ENCODE measurements around the gene DDX59. TPM values are rescaled to one million over a fixed set of nuclear protein-coding genes. Genes with fewer than 3 reads are reported as not detected.
A peak's percentile ranks its signal among the peaks of the same experiment; 100 is the strongest.

Gene DDX59
- polyA plus RNA-seq, 3 donors = 14.3 to 18.6 (median 14.9) TPM

DNA sequence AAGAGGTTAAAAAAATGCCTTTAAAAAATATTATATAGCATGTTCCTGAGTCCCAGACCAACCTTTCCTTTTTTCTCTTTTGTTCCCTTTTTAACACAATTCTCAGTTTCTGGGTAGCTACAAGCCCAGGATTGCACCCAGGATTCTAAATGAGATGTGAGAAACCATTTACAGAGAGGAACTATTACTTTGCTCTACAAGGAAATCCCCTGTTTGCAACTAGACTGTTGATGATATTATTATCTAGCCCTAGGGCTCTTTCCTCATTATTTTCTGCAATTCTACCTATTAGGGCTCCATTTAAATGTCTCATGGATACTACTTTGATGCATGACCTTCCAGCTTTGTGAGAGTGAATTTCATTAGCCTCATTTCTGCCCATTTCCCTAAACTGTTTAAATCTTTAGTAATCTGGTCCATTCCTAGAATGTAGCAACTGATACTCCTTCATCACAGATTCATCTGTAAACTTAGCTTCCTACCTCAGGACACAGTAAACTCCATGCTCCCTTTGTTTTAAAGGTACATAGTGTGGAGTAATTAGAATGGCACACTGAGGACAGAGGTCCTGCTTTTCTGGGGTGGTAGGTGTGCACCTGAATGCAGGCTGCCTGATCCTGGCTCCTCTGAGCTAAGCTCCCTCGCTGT lies 42.0 kb downstream of the DDX59 start:
- WGBS (ENCODE audit: insufficient coverage) = no CpG with 5 or more reads among the region's 1 CpG
- peak; percentile 54 to 81 (median 63) for DNase-seq
- Mint-ChIP-seq H3K27ac (peak overlapping the region; percentile 73 to 99 (median 96)), H3K36me3 (no peaks in the 10 kb centered on the region), H3K27me3 (ENCODE audit: low read depth in 3 of 3) (peaks cover 0 to 5% (median 4%) of the 10 kb centered on the region in 3 donors), H3K9me3 (peaks cover 0 to 3% (median 0%) of the 10 kb centered on the region in 7 donors), H3K4me3 (peak overlapping the region; percentile 61 to 68), H3K4me1 (peaks cover 30% of the 10 kb centered on the region)
- H2AFZ ChIP-seq (ENCODE audit: insufficient read depth, low read depth, low read length, poor library complexity, severe bottlenecking) = no peak overlapping the region
- H3K36me3 ChIP-seq (replicated peaks in 1 of 2; ENCODE audit: control insufficient read depth in 1 of 2, insufficient read depth in 2 of 2, low read length in 2 of 2) = no peaks in the 10 kb centered on the region
- intact Hi-C loops (cut with micrococcal nuclease) = loop anchor here in 1 of 2 donors (5.0 to 10.0 kb wide), 2 partner anchors 107 to 395 kb away; partner anchors contain the start of genes CAMSAP2 and KIF21B
- H3K79me2 ChIP-seq (ENCODE audit: insufficient read depth, low read length) = no peaks in the 10 kb centered on the region
- H3K4me3 ChIP-seq (replicated peaks in 1 of 3; ENCODE audit: low read depth in 2 of 3, low read length in 3 of 3) = peak overlapping the region in 1 of 3 experiments; percentile 43
- peak overlapping the region; percentile 20 for H3K9ac ChIP-seq (ENCODE audit: insufficient read depth, low read length, poor library complexity, severe bottlenecking)
- H3K9me3 ChIP-seq (replicated peaks in 1 of 2; ENCODE audit: control insufficient read depth in 1 of 2, insufficient read depth in 1 of 2, low read length in 2 of 2) = no peaks in the 10 kb centered on the region
- TF ChIP-seq, protein P1, sequence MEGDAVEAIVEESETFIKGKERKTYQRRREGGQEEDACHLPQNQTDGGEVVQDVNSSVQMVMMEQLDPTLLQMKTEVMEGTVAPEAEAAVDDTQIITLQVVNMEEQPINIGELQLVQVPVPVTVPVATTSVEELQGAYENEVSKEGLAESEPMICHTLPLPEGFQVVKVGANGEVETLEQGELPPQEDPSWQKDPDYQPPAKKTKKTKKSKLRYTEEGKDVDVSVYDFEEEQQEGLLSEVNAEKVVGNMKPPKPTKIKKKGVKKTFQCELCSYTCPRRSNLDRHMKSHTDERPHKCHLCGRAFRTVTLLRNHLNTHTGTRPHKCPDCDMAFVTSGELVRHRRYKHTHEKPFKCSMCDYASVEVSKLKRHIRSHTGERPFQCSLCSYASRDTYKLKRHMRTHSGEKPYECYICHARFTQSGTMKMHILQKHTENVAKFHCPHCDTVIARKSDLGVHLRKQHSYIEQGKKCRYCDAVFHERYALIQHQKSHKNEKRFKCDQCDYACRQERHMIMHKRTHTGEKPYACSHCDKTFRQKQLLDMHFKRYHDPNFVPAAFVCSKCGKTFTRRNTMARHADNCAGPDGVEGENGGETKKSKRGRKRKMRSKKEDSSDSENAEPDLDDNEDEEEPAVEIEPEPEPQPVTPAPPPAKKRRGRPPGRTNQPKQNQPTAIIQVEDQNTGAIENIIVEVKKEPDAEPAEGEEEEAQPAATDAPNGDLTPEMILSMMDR (IDR thresholded peaks at IDR 0.05) = no peak
- no peaks in the 10 kb centered on the region for H3K27me3 ChIP-seq (ENCODE audit: control insufficient read depth in 2 of 2, insufficient read depth in 2 of 2, low read length in 2 of 2)
- H3K27ac ChIP-seq (ENCODE audit: low read depth in 1 of 2, low read length in 2 of 2) = peak overlapping the region; percentile 71 to 78
- no peaks in the 10 kb centered on the region for H4K20me1 ChIP-seq (ENCODE audit: insufficient read depth, low read length)
- H3K4me2 ChIP-seq (replicated peaks; ENCODE audit: extremely low read depth, low read length, poor library complexity, severe bottlenecking) = peak overlapping the region; percentile 63
- peaks cover 26 to 32% of the 10 kb centered on the region in 2 donors for H3K4me1 ChIP-seq (ENCODE audit: control insufficient read depth in 1 of 2, insufficient read depth in 2 of 2, low read length in 2 of 2)

DNA sequence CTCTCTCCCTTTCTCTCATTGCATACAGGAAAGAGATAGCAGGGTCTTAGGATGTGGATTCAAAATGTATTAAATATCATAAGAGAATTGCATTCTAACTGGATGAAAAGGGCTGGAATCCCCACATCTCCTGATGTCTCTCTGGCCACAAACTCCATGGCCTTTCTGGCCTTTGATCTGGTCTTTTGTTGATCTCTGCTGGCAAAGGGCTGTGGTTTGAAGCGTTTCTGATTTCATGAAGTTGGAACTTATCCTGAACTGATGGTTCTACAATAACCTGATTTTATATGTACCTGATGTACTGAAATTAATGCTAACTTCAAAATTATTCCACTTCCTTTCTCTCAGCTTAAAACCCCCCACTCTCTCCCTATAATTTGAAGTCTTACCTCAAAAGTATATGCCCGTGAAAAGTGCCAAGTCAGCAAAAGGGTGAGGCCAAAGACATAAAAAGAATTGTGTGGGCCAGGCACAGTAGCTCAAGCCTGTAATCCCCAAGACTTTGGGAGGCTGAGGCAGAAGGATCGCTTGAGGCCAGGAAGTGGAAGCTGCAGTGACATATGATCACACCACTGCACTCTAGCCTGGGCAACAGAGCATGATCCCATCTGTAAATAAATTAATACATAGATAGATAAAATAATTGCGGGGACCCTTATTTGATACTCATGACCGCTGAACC lies 42.7 kb downstream of the DDX59 start:
- no CpG with 5 or more reads among the region's 5 CpGs for WGBS (ENCODE audit: insufficient coverage)
- H3K4me1 ChIP-seq (ENCODE audit: control insufficient read depth in 1 of 2, insufficient read depth in 2 of 2, low read length in 2 of 2) = peaks cover 27 to 33% of the 10 kb centered on the region in 2 donors
- H3K9ac ChIP-seq (ENCODE audit: insufficient read depth, low read length, poor library complexity, severe bottlenecking) = no peak overlapping the region
- no peaks in the 10 kb centered on the region for H3K79me2 ChIP-seq (ENCODE audit: insufficient read depth, low read length)
- H3K9me3 ChIP-seq (replicated peaks in 1 of 2; ENCODE audit: control insufficient read depth in 1 of 2, insufficient read depth in 1 of 2, low read length in 2 of 2) = no peaks in the 10 kb centered on the region
- no peaks in the 10 kb centered on the region for H3K27me3 ChIP-seq (ENCODE audit: control insufficient read depth in 2 of 2, insufficient read depth in 2 of 2, low read length in 2 of 2)
- H3K4me3 ChIP-seq (replicated peaks in 1 of 3; ENCODE audit: low read depth in 2 of 3, low read length in 3 of 3) = no peak overlapping the region
- H3K36me3 Mint-ChIP-seq = no peaks in the 10 kb centered on the region
- H3K27ac ChIP-seq (ENCODE audit: low read depth in 1 of 2, low read length in 2 of 2) = peak overlapping the region; percentile 61 to 78
- no peak overlapping the region for H2AFZ ChIP-seq (ENCODE audit: insufficient read depth, low read depth, low read length, poor library complexity, severe bottlenecking)
- no peaks in the 10 kb centered on the region for H3K36me3 ChIP-seq (replicated peaks in 1 of 2; ENCODE audit: control insufficient read depth in 1 of 2, insufficient read depth in 2 of 2, low read length in 2 of 2)
- peaks cover 0 to 3% (median 0%) of the 10 kb centered on the region in 7 donors for H3K9me3 Mint-ChIP-seq
- H4K20me1 ChIP-seq (ENCODE audit: insufficient read depth, low read length) = no peaks in the 10 kb centered on the region
- peak overlapping the region; percentile 21 to 99 (median 96) for H3K27ac Mint-ChIP-seq
- TF ChIP-seq, protein P1 (IDR thresholded peaks at IDR 0.05) = no peak
- no peak overlapping the region for H3K4me3 Mint-ChIP-seq
- DNase-seq = peak in 1 of 3 donors; percentile 21
- intact Hi-C loops (cut with micrococcal nuclease) = loop anchor here in 1 of 2 donors (5.0 to 10.0 kb wide), 2 partner anchors 108 to 395 kb away; partner anchors contain the start of genes CAMSAP2 and KIF21B
- peaks cover 32% of the 10 kb centered on the region for H3K4me1 Mint-ChIP-seq
- peak overlapping the region; percentile 63 for H3K4me2 ChIP-seq (replicated peaks; ENCODE audit: extremely low read depth, low read length, poor library complexity, severe bottlenecking)
- H3K27me3 Mint-ChIP-seq (ENCODE audit: low read depth in 3 of 3) = peaks cover 0 to 5% (median 3%) of the 10 kb centered on the region in 3 donors
